Suppressor macrophage treated with lipopolysaccharide for 4 hours (primary cell): ENCODE measurements around the gene IRF1.
"Not testable (repeated sequence)": the region's sequence is repeated elsewhere in the genome, so short reads cannot be mapped to it uniquely, and the experiment has no call there.

ENCODE experiments used
- DNase-seq: peaks from one replicate; pipeline ENCODE4 v3.0.0-alpha.2; 2020

IRF1 gene

DNA sequence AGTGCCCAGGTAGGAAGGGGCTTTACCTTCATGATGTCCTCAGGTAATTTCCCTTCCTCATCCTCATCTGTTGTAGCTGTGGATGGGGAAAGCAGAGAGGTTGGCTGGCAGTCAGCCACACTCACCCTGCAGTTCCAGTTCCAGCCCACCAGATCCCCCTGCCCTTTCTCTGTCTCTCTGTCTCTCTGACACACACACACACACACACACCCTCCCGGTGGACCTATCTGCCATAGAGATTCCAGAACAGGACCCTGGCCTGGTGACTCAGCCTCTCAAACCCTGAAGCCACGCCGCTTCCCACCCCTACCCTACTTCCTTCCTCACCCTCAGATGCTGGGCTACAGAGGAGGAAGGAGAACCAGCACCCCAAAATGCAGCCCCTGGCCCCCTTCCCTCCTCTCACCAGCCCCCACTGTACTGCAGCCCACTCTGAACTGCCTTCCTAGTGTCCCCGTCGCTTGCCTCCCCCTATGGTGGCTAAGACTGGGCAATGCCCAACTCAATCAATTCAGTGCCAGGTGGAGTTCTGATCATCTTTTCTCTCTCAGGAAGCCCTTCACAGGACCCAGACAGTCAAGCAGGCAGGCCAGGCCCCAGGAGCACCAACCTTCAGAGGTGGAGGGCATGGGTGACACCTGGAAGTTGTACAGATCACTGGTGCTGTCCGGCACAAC lies 4.8 kb downstream of the IRF1 start:
- DNase-seq, result no peak

DNA sequence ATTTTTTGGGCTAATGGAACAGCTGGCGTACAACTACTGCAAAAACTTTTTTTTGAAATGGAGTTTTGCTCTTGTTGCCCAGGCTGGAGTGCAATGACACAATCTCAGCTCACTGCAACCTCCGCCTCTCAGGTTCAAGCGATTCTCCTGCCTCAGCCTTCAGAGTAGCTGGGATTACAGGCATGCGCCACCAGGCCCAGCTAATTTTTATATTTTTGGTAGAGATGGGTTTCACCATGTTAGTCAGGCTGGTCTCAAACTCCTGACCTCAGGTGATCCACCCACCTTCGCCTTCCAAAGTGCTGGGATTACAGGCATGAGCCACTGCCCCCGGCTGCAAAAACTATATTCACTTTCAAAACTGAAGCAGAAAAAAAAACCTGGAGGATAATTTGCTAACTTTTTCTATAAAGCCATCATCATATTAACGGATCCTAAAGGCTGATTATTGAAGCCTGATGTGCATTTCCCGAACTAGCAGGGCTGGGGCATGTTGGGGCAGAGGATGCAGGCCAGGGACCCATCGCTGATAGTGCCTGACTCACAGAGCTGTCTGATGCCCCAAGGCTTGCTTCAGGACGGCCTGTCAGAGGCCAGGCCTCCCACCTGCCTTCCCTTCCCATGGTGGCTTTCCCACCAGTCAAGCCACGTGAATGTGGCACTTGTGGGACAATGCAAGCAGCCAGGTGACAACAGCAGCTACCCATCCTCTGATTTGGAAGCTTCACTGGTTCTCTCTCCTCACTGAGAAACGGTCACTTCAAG lies 5.5 kb downstream of the IRF1 start:
- not testable (repeated sequence) for DNase-seq

DNA sequence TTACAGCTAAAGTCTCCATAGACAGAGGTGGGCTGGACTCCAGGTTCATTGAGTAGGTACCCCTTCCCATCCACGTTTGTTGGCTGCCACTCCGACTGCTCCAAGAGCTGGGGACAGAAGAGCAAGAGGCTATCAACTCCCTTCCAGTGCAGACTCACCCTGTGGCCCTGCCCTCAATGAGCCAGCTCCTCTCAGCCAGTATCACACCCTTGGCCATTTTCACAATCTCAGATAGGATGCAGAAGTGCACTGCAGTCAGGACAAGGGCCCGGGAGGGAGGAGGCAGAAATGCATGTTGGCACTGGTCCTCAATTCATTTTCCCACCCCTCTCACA lies 6.2 kb downstream of the IRF1 start:
- no peak for DNase-seq

DNA sequence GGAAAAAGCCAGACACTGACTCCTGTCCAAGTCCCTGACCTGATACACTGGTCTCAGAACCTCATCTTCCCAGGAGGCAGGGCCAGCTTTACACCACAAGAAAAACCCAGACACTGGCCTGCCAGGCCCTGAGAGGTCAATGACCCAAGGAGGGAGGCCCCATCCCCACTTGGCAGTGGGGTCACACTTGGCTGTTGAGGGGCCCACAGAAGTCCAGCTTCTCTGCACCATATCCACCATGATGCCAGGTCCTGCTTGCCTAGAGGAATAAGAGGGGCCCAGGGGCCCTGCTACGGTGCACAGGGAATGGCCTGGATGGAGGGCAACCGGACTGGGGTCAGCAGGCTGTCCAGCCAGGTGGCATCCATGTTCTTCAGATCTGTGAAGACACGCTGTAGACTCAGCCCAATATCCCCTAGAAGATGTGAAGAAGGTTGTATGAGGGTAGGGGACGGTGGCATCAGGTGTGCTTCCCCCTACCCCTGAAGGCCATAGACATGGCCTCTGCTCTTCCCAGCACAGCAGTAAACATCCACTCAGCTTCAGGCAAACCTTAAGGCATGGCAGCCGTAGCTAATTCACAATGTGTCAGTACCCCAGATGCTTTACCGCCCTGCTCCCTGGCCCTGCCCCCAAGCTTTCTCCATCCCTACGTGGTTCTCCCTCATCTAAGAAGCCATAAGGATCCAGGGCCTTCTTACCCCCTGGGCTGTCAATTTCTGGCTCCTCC lies 6.7 kb downstream of the IRF1 start:
- DNase-seq, result no peak

DNA sequence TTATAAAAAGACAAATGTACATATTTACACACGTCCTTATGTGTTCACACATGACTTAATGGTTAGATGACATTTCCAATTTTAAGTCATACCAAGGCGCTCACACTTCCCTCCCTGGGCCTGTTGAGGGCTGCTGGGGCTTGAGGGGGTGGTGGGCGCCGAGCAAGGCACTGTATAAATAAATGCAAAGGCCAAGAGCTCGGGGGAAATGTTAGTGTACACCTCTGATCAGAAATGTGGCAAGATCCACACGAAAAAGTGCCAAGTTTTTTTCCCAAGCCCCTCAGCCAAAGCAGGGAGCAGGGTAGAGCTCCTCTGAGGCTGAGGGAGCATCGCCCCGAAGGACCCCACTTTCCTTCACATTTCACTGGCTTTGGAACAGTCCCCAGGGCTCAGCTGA lies 7.5 kb downstream of the IRF1 start:
- no peak for DNase-seq

DNA sequence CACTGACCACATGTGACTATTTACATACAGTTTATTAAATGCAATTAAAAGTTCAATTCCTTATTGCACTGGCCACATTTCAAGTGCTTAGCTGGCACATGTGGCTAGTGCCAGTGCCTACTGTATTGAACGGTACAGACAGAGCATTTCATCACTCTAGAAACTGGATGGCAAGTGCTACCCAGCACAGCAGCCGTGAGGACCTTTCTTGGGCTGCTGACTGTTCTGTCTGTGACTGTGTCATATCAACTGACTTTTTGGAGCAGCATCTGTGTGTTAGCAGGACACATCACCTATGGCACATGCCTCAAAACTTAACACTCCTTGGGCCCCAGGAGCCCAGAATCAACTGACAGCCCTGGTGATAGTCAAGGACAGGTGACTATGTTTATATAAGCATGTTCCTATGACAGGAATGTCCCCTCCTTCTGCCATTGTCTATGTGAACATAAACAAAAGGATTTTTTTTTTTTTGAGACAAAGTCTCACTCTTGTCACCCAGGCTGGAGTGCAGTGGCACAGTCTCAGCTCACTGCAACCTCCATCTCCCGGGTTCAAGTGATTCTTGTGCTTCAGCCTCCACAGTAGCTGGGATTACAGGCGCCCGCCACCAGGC lies 8.9 kb downstream of the IRF1 start:
- DNase-seq, result no peak

DNA sequence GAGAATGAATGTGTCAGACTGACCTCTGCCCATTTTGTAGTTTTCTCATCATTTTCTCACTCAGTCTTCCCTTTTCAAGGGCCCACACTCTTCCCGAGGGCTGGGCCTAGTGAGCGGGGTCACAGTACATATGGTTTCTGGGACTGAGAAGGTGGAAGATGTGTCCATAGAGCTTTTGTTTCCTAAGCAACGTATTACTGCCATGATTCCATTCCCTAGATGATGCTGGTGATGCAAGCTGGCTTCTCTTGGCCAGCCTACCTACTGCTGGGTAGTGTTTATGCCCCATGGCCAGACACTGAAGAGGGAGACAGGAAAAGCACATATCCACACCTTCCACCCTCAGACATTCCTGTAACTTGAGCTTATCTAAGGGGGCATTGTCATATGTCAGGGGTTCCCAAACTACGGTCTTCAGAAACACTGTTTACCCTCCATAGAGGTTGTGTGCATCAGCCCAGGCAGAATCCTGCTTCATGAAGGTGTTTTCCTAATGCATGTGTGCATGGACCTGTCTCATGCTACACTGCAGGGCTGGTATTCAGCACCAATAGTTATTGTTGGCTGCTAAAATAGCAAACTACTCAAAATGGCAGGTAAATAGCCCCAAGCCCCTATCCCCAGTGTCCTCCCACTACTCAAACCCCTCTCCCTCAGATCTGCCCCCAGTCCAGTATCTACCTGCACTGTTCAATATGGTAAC lies 9.5 kb downstream of the IRF1 start:
- DNase-seq, result no peak

DNA sequence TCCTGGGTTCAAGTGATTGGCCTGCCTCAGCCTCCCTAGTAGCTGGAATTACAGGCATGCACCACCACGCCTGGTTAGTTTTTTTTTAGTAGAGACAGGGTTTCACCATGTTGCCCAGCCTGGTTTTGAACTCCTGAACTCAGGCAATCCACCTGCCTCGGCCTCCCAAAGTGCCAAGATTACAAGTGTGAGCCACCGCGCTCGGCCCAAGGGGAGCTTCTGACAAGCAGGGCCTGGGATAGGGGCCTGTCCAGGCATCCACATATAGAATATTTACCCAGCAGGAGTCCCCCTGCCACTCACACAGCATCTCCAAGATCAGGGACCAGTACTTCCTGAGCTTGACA lies 10.1 kb downstream of the IRF1 start:
- DNase-seq, result no peak

DNA sequence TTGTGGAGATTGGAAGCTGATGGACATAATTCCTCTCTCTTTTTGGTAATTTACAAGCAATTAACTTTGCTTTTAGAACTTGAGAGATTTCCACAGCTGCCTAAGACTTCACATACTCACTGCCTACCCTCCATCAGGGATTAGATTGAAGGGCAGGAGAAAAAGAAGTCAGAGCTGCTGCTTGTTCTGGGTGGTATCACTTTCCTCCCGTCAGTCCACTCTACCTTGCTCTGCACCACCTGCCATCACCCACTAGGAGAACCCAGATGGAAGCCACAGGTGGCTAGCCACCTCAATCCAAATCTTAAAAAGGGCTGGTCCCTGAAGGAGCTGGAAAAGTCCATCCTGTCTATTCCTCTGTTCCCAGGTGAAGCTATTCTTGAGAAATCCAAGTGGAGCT lies 10.5 kb downstream of the IRF1 start:
- no peak for DNase-seq

DNA sequence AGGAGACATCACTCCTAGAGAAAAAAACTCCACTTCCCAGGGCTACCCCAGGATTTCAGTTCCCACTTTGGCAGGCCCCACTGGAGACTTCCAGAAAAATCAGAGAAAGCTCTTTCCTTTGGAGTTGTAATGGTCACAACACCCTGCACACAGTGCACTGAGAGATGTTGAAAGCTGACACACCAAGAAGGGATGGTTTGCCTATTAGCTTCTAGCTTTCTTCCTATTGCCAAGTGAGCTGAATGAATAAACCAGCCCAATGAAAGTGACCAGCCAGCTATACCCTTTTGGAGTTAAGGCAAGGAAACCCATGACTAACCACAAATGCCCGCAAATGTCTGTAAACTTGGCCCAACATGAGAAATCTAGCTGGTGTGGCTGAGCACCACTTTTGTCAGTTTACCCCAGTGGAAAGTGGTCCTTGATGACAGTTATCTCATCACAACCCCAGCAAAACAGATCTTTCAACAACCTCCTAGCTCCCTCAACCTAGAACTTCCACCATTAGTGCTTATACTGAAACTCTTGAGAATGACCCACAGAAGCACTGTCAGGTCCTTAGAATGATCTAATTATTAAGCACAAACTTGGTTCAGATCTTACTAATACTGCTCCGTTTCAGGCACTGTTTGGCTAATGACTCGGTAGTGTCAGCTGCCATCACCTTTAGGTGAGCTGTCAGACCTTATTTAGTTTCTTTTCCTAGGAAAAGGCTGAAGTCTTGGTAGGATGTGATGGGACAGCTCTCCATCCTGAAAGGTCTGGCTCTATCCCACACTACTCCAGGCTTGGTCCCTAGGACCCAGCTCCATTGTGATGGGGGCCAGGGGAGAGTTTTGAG lies 11.2 kb downstream of the IRF1 start:
- peak; percentile 53 for DNase-seq

DNA sequence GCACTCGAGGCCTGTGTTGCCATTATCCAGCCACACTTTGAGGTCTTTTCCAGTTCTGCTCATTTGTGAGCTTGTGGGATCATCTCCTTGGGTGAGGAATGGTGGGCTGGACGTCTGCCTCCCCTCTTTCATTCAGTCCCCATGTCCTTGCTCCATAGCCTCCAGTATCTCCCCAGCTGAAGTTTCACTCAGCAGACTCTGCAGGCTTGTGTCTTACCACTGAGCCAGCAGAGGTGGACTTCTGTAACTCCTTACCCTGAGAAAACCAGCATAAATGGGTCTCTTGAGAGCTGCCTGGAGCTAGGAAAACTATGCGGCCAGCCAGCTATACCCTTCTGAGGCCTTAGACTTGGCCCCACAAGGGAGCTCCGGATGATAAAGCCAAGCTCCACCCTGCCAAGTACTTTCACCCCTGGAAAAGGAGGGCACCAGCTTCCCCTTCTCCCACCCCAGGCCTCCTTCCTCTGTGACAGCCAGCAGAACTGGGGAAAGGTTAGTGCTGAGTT lies 12.2 kb downstream of the IRF1 start:
- DNase-seq, result peak; percentile 47

DNA sequence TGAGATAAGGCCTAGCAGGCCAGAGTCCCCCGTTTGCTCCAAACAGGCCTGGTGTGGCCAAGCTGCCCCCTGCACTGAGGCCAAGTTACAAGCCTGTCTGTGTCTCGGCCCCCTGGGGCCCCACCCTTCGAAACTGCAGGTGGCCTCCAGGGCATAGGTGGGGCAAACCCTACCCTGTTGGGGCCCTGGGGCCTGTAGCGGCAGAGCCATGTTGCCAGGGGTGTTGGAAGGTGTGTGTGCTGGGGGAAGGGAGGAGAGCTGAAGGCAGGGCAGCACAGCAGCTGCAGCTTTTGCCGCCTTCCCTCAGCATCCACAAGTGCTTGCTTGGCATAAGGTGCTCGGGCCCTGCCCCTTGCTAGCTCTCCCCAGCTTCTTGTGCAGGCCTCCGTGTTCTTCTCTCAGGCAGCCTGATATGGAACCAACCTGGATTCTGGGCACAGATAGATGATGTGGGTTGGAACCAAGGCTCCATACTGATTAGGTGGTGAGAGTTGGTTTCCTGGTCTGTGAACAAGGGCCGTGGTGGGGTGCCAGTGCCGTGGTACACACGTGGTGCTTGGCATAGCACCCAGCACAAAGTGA lies 12.7 kb downstream of the IRF1 start:
- no peak for DNase-seq

DNA sequence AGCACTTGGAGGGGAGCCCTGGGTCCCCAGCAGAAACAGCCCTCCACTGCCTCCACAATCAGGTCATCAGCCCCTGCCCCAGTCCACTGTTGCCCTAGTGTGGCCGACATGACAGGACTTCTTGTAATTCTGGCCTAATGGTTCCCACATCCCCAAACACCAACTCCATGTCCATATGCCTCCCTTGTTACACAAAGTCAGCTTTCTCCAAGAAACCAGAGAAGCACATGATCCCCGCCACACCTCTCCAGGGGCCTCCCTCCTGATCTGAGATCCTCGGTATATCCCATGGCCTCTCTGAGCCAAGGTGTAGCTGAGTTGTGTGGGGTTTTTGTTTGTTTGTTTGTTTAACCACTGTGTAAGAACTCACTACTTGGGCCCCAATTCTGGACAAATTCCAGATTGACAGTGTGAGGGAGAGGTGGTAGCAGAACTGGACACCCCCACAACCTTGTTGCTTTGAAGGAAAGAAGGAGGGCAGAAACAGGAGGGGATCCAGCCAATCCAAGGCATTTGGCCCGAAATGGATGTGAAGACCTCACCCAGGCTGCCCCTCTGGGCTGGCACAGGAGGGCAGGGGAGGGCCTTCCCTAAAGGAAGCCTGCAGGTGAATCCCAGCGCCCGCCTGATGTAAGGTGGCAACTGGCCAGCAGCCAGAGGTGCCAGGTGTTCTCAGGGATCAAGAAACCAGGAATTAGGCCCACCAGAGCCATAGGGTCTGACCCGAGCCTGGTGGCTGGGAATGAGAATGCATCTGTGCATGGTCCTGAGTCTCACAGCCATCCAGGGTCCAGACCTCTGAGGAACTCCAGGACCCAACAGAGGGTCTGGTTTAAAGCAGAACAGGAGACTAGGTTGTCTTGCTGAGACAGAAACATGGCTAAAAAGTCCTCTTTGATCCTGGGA lies 13.4 kb downstream of the IRF1 start:
- DNase-seq, result no peak

DNA sequence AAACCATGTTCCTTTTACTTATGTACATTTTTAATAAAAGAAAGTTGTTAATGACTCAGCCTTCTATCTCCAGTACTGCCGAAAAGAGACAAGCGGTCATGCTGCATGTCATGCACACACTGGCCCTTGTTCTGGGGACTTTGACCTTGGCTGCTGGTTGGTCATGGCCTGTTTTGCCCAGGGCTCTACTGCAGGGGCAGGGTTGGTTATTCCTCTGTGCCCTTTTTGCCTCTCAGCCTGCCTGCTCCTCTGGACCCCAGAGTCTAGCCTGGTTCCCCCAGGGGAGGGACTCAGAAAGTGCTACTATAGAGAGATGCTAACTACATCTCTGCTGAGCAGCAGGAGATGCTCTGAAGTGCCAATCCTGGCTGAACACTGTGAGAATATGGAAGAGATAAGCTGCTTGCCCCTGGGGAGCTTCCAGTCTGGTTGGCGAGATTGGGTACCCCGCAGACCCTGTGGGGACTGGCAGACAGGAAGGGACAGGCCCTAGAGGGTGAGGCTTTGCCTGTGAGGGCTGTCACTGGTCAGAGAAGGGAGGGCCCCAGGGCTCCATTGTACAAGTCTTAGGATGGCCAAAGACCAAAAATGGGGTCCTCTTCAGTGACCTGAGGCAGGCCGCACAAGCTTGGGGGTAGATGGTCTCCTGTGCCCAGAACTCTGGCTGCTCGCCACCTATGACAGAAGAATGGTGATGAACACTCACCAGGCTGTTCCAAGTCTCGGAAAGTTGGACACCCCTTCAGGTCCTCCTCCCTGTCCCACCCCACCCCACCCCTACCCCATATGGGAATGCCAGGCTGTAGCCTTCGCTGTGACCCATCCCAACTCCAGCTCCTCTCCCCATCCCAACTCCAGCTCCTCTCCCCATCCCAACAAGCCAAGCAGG lies 14.3 kb downstream of the IRF1 start:
- no peak for DNase-seq

DNA sequence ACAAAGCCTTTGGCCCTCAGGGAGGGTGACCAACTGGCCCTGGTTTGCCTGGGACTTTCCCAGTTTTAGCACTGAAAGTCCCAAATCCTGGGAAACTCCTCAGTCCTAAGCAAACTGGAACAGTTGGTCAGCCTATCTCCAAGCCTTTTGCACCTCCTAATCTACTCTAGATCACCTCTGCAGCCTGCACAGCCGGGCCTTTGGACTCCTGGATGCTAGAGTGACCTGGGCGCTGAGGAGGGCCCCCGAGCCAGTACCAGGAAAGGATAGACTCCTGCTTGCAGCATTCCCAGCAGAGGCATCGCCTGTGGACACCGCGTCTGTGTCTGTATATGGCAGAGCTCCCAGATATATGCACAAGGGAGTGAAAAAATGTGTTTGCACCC lies 15.1 kb downstream of the IRF1 start:
- DNase-seq, result no peak

DNA sequence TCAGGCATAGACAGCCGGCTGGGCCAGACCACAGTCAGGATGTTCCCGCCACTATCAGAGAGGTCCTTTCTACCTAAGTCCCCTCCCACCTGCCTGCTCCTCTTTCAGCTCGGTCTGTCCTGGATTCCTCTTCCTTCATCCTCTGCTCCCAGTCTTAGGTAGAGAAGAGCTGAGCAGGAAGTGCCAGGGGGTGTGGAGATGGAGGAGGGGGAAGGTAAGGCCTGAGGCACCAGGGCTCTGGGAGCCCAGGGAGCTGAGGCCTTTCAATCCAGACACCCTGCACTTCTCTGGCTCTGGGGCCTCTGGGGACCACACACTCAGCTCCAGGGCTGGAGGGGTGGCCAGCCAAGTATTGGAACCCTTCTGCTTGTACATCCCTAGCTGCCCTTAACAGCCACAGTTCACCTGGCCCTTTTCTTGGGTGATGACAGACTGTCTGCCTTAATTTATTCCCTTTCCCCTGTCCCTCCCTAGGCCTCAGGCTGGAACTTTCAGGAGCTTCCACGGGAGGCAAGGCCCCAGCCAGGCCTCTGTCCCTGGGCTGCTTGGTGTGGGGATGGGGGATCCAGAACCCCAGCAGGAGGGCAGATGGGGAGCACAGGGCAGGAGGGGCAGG lies 15.6 kb downstream of the IRF1 start:
- DNase-seq, result no peak

DNA sequence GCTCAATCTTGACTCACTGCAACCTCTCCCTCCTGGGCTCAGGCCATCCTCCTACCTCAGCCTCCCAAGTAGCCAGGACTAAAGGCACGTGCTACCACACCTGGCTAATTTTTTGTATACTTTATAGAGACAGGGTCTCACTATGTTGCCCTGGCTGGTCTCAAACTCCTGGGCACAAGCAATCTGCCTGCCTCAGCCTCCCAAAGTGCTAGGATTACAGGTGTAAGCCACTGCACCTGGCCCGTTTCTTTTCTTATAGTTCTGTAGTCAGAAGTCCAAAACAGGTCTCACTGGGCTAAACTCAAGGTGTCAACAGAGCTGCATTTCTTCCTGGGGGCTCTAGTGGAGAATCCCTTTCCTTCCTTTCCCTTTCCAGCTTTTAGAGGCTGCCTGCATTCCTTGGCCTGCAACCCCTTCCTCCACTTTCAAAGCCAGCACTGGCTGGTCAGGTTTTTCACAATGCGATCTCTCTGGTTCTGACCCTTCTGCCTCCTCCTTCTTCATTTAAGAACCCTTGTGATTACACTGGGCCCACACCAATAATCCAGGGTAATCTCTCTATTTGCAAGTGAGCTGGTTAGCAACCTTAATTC lies 16.3 kb downstream of the IRF1 start:
- DNase-seq, result no peak

DNA sequence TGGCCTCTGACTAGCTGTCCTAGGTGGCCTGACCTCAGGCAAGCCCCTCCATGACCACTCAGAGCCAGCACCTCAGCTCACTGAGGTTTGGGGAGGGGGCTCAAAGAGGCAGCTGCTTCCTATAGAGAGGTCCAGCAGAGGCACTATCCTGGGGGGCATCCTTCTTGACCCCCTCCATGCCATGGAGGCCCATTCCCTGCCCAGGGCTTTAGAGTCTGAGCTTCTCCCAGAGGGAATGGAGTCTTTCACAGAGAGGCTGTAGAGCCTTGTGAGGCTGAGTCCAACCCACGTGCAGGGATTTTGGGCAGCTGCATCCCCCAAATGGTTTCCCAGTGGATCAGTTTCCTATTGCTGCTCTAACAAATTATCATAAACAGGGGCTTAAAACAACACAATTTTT lies 16.9 kb downstream of the IRF1 start:
- no peak for DNase-seq
